Brain microvascular endothelial cell (primary cell): ENCODE results near the gene USP32.
"Not testable (repeated sequence)": the region's sequence is repeated elsewhere in the genome, so short reads cannot be mapped to it uniquely, and the experiment has no call there.

Experiments used
- DNase-seq: peaks from one replicate; pipeline ENCODE4 v3.0.0-alpha.2; 2020
- H3K27ac ChIP-seq: fragments of 250-450 bp; sonication (Bioruptor Pico); 2 replicates; pipeline ENCODE4 v1.5.1; 2020; ENCODE audit warnings: mild to moderate bottlenecking, moderate library complexity
- H3K27me3 ChIP-seq: fragments of 250-450 bp; sonication (Bioruptor Pico); replicated peaks from 2 replicates; pipeline ENCODE4 v1.5.1; 2020; ENCODE audit warnings: mild to moderate bottlenecking
- H3K36me3 ChIP-seq: fragments of 250-450 bp; sonication (Bioruptor Pico); replicated peaks from 2 replicates; pipeline ENCODE4 v1.5.1; 2020; ENCODE audit warnings: mild to moderate bottlenecking
- H3K4me3 ChIP-seq: 2 replicates; pipeline ENCODE4 v1.5.1; 2011; ENCODE audit warnings: low read depth, mild to moderate bottlenecking, control low read depth, low read length, moderate library complexity
- in situ Hi-C: cut with HindIII; loops from 2 replicates; pipeline ENCODE4 v1.10.0; 2017; ENCODE audit warnings: low sequenced_read_pairs, low pct_ligation_motif_present
- TF ChIP-seq, protein P1 (sequence below): IDR thresholded peaks from 2 replicates; pipeline ENCODE4 v1.5.1; 2011; ENCODE audit warnings: low read depth, mild to moderate bottlenecking, moderate library complexity, low read length, control low read depth, inconsistent platforms; ENCODE audit errors: missing control alignments

Gene USP32

GRCh38 chr17:60174767-60175166, 217.2 kb downstream of the USP32 start:
- H3K27ac ChIP-seq, DNase-seq, H3K36me3 ChIP-seq, H3K4me3 ChIP-seq, in situ Hi-C loops, H3K27me3 ChIP-seq: not testable (repeated sequence)
- TF ChIP-seq, protein P1, sequence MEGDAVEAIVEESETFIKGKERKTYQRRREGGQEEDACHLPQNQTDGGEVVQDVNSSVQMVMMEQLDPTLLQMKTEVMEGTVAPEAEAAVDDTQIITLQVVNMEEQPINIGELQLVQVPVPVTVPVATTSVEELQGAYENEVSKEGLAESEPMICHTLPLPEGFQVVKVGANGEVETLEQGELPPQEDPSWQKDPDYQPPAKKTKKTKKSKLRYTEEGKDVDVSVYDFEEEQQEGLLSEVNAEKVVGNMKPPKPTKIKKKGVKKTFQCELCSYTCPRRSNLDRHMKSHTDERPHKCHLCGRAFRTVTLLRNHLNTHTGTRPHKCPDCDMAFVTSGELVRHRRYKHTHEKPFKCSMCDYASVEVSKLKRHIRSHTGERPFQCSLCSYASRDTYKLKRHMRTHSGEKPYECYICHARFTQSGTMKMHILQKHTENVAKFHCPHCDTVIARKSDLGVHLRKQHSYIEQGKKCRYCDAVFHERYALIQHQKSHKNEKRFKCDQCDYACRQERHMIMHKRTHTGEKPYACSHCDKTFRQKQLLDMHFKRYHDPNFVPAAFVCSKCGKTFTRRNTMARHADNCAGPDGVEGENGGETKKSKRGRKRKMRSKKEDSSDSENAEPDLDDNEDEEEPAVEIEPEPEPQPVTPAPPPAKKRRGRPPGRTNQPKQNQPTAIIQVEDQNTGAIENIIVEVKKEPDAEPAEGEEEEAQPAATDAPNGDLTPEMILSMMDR: peak; percentile 47

GRCh38 chr17:60174035-60174434, 217.9 kb downstream of the USP32 start:
- no peak overlapping the region for H3K27ac ChIP-seq
- no peaks in the 10 kb centered on the region for H3K27me3 ChIP-seq
- no peak overlapping the region for H3K4me3 ChIP-seq
- TF ChIP-seq, protein P1: no peak
- in situ Hi-C loops: no loop called here
- peaks cover under 1% of the 10 kb centered on the region for H3K36me3 ChIP-seq
- no peak for DNase-seq

DNA sequence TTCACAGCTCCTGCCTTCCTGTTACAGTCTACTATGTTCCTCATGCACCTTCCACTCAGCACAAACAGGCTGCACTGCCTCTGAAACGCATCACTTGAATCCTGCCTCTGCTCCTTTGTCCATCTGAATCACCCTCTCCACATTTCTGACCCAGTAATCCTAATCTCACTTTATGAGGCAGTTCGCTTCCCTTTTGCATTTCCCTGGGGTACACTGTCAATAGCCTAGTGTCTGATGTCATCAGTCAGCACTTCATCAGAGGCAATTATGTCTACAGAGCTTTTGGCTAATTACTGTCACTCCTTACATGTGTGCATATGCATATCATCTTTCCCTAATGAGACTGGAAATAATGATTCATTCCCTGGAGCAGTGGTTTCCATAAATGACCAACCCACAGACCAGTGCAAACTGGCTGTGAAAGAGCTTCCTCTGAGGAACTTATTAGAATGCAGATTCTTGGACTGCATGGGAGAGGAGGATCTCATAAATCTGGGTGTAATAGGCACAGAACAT, 218.6 kb downstream of the USP32 start:
- Histone ChIP-seq H3K36me3 (no peaks in the 10 kb centered on the region), H3K27ac (no peak overlapping the region), H3K27me3 (no peaks in the 10 kb centered on the region), H3K4me3 (no peak overlapping the region)
- TF ChIP-seq, protein P1: no peak
- in situ Hi-C loops: no loop called here
- no peak for DNase-seq

GRCh38 chr17:60171753-60172079, 220.2 kb downstream of the USP32 start:
- in situ Hi-C loops: no loop called here
- Histone ChIP-seq H3K36me3 (no peaks in the 10 kb centered on the region), H3K27me3 (no peaks in the 10 kb centered on the region), H3K4me3 (no peak overlapping the region), H3K27ac (no peak overlapping the region)
- TF ChIP-seq, protein P1: no peak
- DNase-seq: no peak

GRCh38 chr17:60170835-60171752, 220.8 kb downstream of the USP32 start:
- Histone ChIP-seq H3K27ac (no peak overlapping the region), H3K36me3 (no peaks in the 10 kb centered on the region), H3K27me3 (no peaks in the 10 kb centered on the region), H3K4me3 (no peak overlapping the region)
- in situ Hi-C loops: no loop called here
- DNase-seq: no peak
- TF ChIP-seq, protein P1: no peak
